Activated CD8-positive, alpha-beta memory T cell treated with anti-CD3 and anti-CD28 coated beads, Interleukin-2, amount 50 U/mL, for 48 hours (primary cell): ENCODE measurements around the gene NDUFA3.

ENCODE experiments used
- DNase-seq: peaks from one replicate; pipeline ENCODE4 v3.0.0-alpha.2; 2020

Gene NDUFA3

GRCh38 chr19:54141356-54141755 is 38.7 kb downstream of the NDUFA3 start:
- DNase-seq, result no peak

GRCh38 chr19:54142166-54142780 is 39.6 kb downstream of the NDUFA3 start:
- no peak for DNase-seq

- DNase-seq, result no peak
These were observed 43.0 kb downstream of the NDUFA3 start for GRCh38 chr19:54145541-54146158.

GRCh38 chr19:54147676-54148075 is 45.0 kb downstream of the NDUFA3 start:
- DNase-seq, result no peak

GRCh38 chr19:54148158-54148557 is 45.5 kb downstream of the NDUFA3 start:
- no peak for DNase-seq

- no peak for DNase-seq
These were observed 46.6 kb downstream of the NDUFA3 start for GRCh38 chr19:54149021-54149812.

- no peak for DNase-seq
These were observed 48.8 kb downstream of the NDUFA3 start for GRCh38 chr19:54151362-54152035.

GRCh38 chr19:54152267-54152666 is 49.6 kb downstream of the NDUFA3 start:
- DNase-seq, result no peak

GRCh38 chr19:54152878-54153524 is 50.3 kb downstream of the NDUFA3 start:
- DNase-seq, result no peak

GRCh38 chr19:54153731-54154326 is 51.2 kb downstream of the NDUFA3 start:
- no peak for DNase-seq

- no peak for DNase-seq
These were observed 52.1 kb downstream of the NDUFA3 start for GRCh38 chr19:54154603-54155345.

- no peak for DNase-seq
These were observed 53.0 kb downstream of the NDUFA3 start for GRCh38 chr19:54155694-54156093.

GRCh38 chr19:54156490-54156889 is 53.8 kb downstream of the NDUFA3 start:
- DNase-seq, result no peak

- no peak for DNase-seq
These were observed 54.3 kb downstream of the NDUFA3 start for GRCh38 chr19:54156953-54157352.
